ENCODE measurements around the gene FAR2.

GRCh38 chr12:29103539-29103974, 45.5 kb upstream of the FAR2 start:
- TF ChIP-seq GATA3 (IDR thresholded peaks at IDR 0.05; ENCODE audit: low read depth, low read length) (no peak), GATA2 (IDR thresholded peaks at IDR 0.05; ENCODE audit: low read depth, low read length) (no peak)
